Muscle of back (tissue), 11 donors: ENCODE measurements around the gene NAGPA. TPM values are rescaled to one million over a fixed set of nuclear protein-coding genes. Genes with fewer than 3 reads are reported as not detected.

ENCODE experiments used
- DNase-seq, 3 donors: peaks; one replicate each; pipeline versions ENCODE4 v3.0.0 to v3.0.0-alpha.2; 2013
- polyA plus RNA-seq, 10 donors: library from polyadenylated mRNA; unstranded; fragments of 120-200 nt; gene quantifications; one replicate each; pipeline ENCODE4 v1.2.1, GENCODE V29; 2013; ENCODE audit not compliant: insufficient read length in 10 of 10

NAGPA gene
- polyA plus RNA-seq, 10 donors, result 3.0 to 5.4 (median 4.6) TPM

- DNase-seq, result no peak
These were observed 3.4 kb downstream of the NAGPA start for GRCh38 chr16:5030251-5030870.

- DNase-seq, result no peak
These were observed 4.7 kb downstream of the NAGPA start for GRCh38 chr16:5028950-5029475.

- no peak for DNase-seq
These were observed 6.0 kb downstream of the NAGPA start for GRCh38 chr16:5027575-5028235.

- DNase-seq, result no peak
These were observed 6.6 kb downstream of the NAGPA start for GRCh38 chr16:5027086-5027485.

- DNase-seq, result no peak
These were observed 7.1 kb downstream of the NAGPA start for GRCh38 chr16:5026664-5027063.

- DNase-seq, result peak in 1 of 3 donors; percentile 27
These were observed 8.5 kb downstream of the NAGPA start for GRCh38 chr16:5025171-5025632.

- peak in 1 of 3 donors; percentile 27 for DNase-seq
These were observed 9.1 kb downstream of the NAGPA start for GRCh38 chr16:5024632-5025031.

GRCh38 chr16:5022521-5022920 lies 11.2 kb downstream of the NAGPA start:
- DNase-seq, result no peak

- DNase-seq, result no peak
These were observed 13.2 kb downstream of the NAGPA start for GRCh38 chr16:5020551-5020950.

GRCh38 chr16:5019775-5020174 lies 14.0 kb downstream of the NAGPA start:
- no peak for DNase-seq

- DNase-seq, result peak; percentile 76 to 90 (median 77)
These were observed 14.9 kb downstream of the NAGPA start for GRCh38 chr16:5018793-5019192.

GRCh38 chr16:5017678-5017969 lies 16.1 kb downstream of the NAGPA start:
- DNase-seq, result no peak

GRCh38 chr16:5016967-5017677 lies 16.6 kb downstream of the NAGPA start:
- no peak for DNase-seq

GRCh38 chr16:5015887-5016286 lies 17.8 kb downstream of the NAGPA start:
- DNase-seq, result no peak

- no peak for DNase-seq
These were observed 18.4 kb downstream of the NAGPA start for GRCh38 chr16:5015351-5015750.

- no peak for DNase-seq
These were observed 20.8 kb downstream of the NAGPA start for GRCh38 chr16:5012887-5013286.

GRCh38 chr16:5011637-5012036 lies 22.1 kb downstream of the NAGPA start:
- DNase-seq, result no peak

GRCh38 chr16:5010576-5011329 lies 23.0 kb downstream of the NAGPA start:
- no peak for DNase-seq

- DNase-seq, result no peak
These were observed 25.4 kb downstream of the NAGPA start for GRCh38 chr16:5008311-5008731.

- DNase-seq, result no peak
These were observed 26.5 kb downstream of the NAGPA start for GRCh38 chr16:5007256-5007655.

GRCh38 chr16:5006348-5007193 lies 27.2 kb downstream of the NAGPA start:
- peak in 2 of 3 donors; percentile 29 to 48 for DNase-seq
